HG02840 (cell line): ENCODE data around the gene SLC25A48.

Experiments
- ATAC-seq: cut with Tn5 transposase; IDR thresholded peaks from one replicate; pipeline ENCODE4 v1.9.1; 2021; ENCODE audit warnings: mild to moderate bottlenecking, moderate library complexity, moderate number of reproducible peaks; ENCODE audit not compliant: unreplicated experiment, low FRiP score

SLC25A48 gene

DNA sequence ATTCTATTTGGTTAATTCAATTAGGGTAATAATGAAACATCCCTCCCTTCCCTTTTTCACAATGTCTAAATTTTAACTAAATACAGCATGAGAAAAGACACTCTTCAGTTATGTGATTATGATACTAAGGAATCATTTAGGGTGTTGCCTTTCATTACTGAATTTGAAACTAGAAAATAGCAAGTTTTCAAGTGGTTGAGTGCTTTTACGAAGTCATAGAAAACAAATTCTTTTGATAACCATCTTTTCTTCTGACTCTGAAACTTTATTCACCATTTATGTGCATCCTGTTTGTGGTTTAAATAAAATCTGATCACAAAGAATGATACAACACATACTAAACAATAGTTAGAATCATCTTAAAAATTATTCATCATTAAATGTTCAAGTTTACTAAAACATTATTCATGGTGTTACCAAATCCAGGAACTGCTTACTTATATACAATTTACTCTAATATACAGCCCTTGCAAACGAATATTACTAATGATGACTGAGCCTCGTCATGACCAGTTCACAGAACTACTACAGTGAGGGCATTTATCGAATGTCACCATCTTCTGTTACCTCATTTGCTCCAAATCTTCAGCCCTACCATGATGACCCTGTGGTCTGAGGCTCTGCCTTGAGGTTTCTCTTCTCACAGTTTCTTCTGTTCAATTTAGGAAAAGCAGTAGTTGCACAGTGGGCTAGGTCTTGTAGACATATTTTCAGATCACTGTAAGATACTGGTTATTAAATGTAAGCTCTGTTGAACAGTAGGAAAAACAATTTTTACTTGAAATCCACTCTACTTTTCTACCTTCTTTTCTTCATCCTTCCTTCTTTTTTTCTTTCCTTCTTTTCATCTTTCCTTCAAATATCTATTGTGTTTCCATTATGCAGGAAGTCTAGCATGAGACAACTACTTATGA lies 79.5 kb downstream of the SLC25A48 start:
- no peak for ATAC-seq

- ATAC-seq = no peak
Measured at GRCh38 chr5:135915466-135916001, 81.1 kb downstream of the SLC25A48 start.

DNA sequence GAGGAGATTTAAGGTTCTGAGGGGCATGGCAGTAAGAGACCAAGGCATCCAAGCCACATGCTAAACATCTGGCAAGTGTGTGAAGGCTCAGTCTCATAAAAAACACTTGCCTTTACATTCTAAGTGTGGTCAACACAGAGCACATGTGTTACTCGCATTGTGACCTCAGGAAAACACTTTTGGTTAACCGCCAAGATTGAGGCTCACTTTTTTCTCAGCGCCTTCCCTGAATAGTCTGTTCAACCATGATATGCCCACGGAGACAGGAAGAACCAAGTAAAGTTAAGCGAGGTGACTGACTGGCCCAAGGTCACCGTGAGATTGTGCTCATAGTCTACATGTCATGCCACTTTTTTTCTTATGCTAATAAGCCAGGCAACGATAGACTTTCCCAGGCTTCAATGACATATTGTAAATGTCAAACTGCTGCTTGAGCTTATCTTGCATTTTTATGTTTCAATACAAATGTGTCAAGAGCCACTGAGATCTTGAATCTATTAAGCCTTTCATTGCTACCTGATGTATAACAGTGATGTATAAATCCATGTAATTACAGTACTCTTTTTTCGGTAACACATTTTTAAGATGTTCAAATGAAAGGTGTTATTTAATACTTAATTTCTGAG lies 82.3 kb downstream of the SLC25A48 start:
- no peak for ATAC-seq

GRCh38 chr5:135920199-135920598 lies 85.7 kb downstream of the SLC25A48 start:
- no peak for ATAC-seq

DNA sequence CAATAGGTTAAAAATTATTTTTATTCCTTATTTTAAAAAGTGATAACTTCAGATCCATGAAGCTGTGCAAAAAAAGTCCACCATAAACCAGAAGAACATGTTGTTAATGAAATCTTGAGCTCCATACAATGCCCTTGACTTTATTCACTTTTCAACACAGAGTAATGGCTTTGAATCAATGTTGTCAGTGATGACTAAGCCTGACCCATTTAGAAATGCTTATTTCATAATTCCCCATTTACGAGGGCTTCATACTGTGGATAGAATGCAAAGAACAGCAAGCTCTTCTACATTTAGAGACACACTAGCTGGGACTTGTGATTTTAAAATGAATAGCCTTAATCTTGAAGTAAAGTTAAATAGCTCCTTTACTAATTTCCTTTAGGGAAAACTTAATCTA lies 86.9 kb downstream of the SLC25A48 start:
- no peak for ATAC-seq

GRCh38 chr5:135930029-135930948 lies 95.8 kb downstream of the SLC25A48 start:
- no peak for ATAC-seq

GRCh38 chr5:135930949-135931295 lies 96.5 kb downstream of the SLC25A48 start:
- no peak for ATAC-seq

GRCh38 chr5:135934939-135935338 lies 100.5 kb downstream of the SLC25A48 start:
- no peak for ATAC-seq

DNA sequence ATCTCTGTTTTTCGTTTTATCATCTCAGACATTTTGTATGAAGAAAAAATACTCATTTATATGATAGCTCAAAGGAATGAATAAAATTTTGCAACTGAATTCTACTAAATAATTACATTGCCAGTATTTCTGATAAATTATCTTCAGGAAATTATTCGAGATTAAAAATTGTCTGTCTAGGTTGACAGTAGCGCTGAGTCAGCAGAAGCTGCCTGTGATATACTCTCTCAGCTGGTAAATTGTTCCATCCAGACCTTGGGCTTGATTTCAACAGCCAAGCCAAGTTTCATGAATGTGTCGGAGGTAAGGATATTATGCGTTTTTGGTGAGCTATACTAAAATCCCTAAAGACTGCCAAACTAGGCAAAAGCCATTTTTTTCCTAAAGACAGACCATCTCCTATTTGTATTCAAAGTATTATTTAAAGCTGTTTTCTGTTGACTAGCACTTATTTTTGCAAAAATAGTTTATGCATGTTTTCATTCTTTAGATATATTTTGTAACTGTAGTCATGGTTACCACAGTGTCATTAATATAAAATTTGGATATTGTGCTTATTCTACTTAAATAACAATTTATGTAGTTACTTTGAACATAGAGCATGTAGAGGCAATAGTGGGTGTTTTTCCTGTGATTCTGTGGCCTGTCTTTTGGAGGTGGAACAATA lies 102.9 kb downstream of the SLC25A48 start:
- ATAC-seq = no peak
